Neural cell (in vitro differentiated cells): ENCODE results near the gene NEURL1. TPM values are rescaled to one million over a fixed set of nuclear protein-coding genes. Genes with fewer than 3 reads are reported as not detected.
"Not testable (repeated sequence)": the region's sequence is repeated elsewhere in the genome, so short reads cannot be mapped to it uniquely, and the experiment has no call there.

Experiments used
- H2AFZ ChIP-seq: fragments of 200-600, 300-800 bp; sonication (generic), shearing (Covaris generic); 2 replicates; pipeline ENCODE4 v1.6.0; 2014; ENCODE audit warnings: low read depth, mild to moderate bottlenecking, antibody characterized with exemption, low read length, moderate library complexity
- H3F3A ChIP-seq: fragments of 200-600 bp; shearing (Covaris generic); 2 replicates; pipeline ENCODE4 v1.6.1; 2016; ENCODE audit warnings: mild to moderate bottlenecking, moderate library complexity, mixed read lengths, antibody characterized with exemption, low read length; ENCODE audit not compliant: insufficient read depth, poor library complexity, severe bottlenecking
- H3K27ac ChIP-seq: fragments of 200-600, 300-800 bp; sonication (generic), shearing (Covaris generic); 2 replicates; pipeline ENCODE4 v1.5.1; 2014; ENCODE audit warnings: mild to moderate bottlenecking, low read length, moderate library complexity
- H3K27me3 ChIP-seq: fragments of 300-800, 200-600 bp; sonication (generic), shearing (Covaris generic); 2 replicates; pipeline ENCODE4 v1.6.0; 2014; ENCODE audit warnings: mild to moderate bottlenecking, low read depth, low read length, moderate library complexity; ENCODE audit not compliant: insufficient read depth
- H3K36me3 ChIP-seq: fragments of 300-800, 200-600 bp; sonication (generic), shearing (Covaris generic); 2 replicates; pipeline ENCODE4 v1.5.1; 2014; ENCODE audit warnings: mild to moderate bottlenecking, antibody characterized with exemption, low read length, moderate library complexity; ENCODE audit not compliant: insufficient read depth
- H3K4me2 ChIP-seq: fragments of 300-800, 200-600 bp; sonication (generic), shearing (Covaris generic); 2 replicates; pipeline ENCODE4 v1.6.0; 2014; ENCODE audit warnings: mild to moderate bottlenecking, low read length
- H3K4me3 ChIP-seq: fragments of 300-800, 200-600 bp; sonication (generic), shearing (Covaris generic); 2 replicates; pipeline ENCODE4 v1.5.1; 2014; ENCODE audit warnings: mild to moderate bottlenecking, low read length, moderate library complexity
- H3K79me2 ChIP-seq: fragments of 200-600 bp; shearing (Covaris generic); replicated peaks from 2 replicates; pipeline ENCODE4 v1.6.0; 2014; ENCODE audit warnings: mild to moderate bottlenecking, low read length, moderate library complexity; ENCODE audit not compliant: insufficient read depth
- H3K9ac ChIP-seq: fragments of 300-800, 200-600 bp; sonication (generic), shearing (Covaris generic); 2 replicates; pipeline ENCODE4 v1.6.1; 2016; ENCODE audit warnings: mild to moderate bottlenecking, low read length, mixed read lengths
- H3K9me2 ChIP-seq: fragments of 200-600 bp; shearing (Covaris generic); 2 replicates; pipeline ENCODE4 v1.6.1; 2016; ENCODE audit warnings: mild to moderate bottlenecking, low read length, mixed read lengths; ENCODE audit not compliant: insufficient read depth
- H3K9me3 ChIP-seq: fragments of 200-600, 300-800 bp; sonication (generic), shearing (Covaris generic); 2 replicates; pipeline ENCODE4 v1.6.1; 2016; ENCODE audit warnings: mild to moderate bottlenecking, mixed run types, low read length, moderate library complexity, mixed read lengths
- H4K20me1 ChIP-seq: fragments of 200-600 bp; shearing (Covaris generic); 2 replicates; pipeline ENCODE4 v1.6.1; 2016; ENCODE audit warnings: mild to moderate bottlenecking, mixed run types; ENCODE audit not compliant: insufficient read depth
- CTCF ChIP-seq: fragments of 450-650 bp; IDR thresholded peaks from 2 replicates; pipeline ENCODE4 v1.5.1; 2014; ENCODE audit warnings: antibody characterized with exemption, mild to moderate bottlenecking, moderate library complexity; ENCODE audit not compliant: poor library complexity, severe bottlenecking
- EP300 ChIP-seq: fragments of 450-650 bp; conservative IDR thresholded peaks from 2 replicates; pipeline ENCODE4 v1.6.1; 2014; ENCODE audit warnings: antibody characterized with exemption, mild to moderate bottlenecking, moderate library complexity; ENCODE audit not compliant: poor library complexity, severe bottlenecking
- EZH2 ChIP-seq: fragments of 200-600, 300-800 bp; shearing (Covaris generic), sonication (generic); IDR thresholded peaks from 2 replicates; pipeline ENCODE4 v1.6.1; 2014; ENCODE audit warnings: antibody characterized with exemption, low read length, borderline replicate concordance, mild to moderate bottlenecking; ENCODE audit not compliant: insufficient read depth, poor library complexity, severe bottlenecking
- MXI1 ChIP-seq: fragments of 450-650 bp; conservative IDR thresholded peaks from 2 replicates; pipeline ENCODE4 v1.6.1; 2014; ENCODE audit warnings: antibody characterized with exemption, mild to moderate bottlenecking; ENCODE audit not compliant: poor library complexity, severe bottlenecking
- POLR2AphosphoS5 ChIP-seq: IDR thresholded peaks from 2 replicates; pipeline ENCODE4 v1.6.1; 2012
- RAD21 ChIP-seq: fragments of 450-650 bp; conservative IDR thresholded peaks from 2 replicates; pipeline ENCODE4 v1.6.1; 2014; ENCODE audit warnings: antibody characterized with exemption, mild to moderate bottlenecking, moderate library complexity
- REST ChIP-seq: IDR thresholded peaks from 2 replicates; pipeline ENCODE4 v1.6.1; 2012; ENCODE audit warnings: borderline replicate concordance
- SMC3 ChIP-seq: fragments of 450-650 bp; conservative IDR thresholded peaks from 2 replicates; pipeline ENCODE4 v1.6.1; 2014; ENCODE audit warnings: antibody characterized with exemption, mild to moderate bottlenecking, moderate library complexity; ENCODE audit not compliant: poor library complexity
- TAF1 ChIP-seq: IDR thresholded peaks from 2 replicates; pipeline ENCODE4 v1.6.1; 2012; ENCODE audit warnings: low read depth
- polyA plus RNA-seq: library from polyadenylated mRNA; depleted of rRNA; stranded (reverse); fragments of >200 nt; gene quantifications from 2 replicates; pipeline ENCODE4 v1.2.3, GENCODE V29; 2014

Gene NEURL1
- polyA plus RNA-seq, 1 donor from 2014 or later: 12.3 TPM

DNA sequence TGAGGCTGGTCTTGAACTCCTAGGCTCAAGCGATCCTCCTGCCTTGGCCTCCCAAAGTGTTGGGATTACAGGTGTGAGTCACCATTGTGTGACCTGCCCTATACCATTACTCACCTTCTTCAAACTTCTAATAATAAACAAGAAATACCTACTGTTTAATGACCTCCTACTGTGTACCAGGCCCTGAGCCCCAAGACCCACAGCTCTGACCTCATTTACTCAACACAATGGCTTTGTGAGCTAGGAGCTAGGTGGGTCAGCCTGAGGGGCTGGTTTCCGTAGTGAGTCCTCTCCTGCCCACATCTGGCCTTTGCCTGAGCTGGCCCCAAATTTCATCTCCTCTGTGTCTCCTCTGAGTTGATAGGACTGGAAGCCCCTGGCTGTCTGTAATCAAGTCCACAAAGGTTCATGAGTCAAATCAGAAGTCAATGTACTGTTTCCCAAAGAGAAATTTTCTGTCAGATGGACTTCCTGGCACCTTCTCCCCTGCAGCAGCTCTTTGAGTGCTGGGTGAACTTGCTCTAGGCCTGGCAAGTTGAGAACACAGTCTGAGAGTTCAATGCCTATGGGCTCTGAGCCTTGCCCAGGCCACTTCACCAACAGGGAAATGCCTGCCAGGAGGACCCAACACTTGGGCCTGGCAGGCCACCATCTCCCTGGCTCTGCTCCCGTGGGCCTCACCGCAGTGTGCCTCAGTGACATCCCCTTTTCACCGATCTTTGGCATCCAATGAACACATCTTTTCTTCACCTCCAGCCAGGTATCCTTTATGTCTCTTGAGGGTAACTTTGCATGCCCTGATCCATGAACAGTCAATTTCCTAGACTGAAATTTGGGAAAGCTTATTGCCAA is 24.0 kb downstream of the NEURL1 start:
- Histone ChIP-seq H3K4me3 (no peak overlapping the region), H3K9ac (no peak overlapping the region), H3K9me2 (no peaks in the 10 kb centered on the region), H3K36me3 (no peaks in the 10 kb centered on the region), H3K79me2 (no peaks in the 10 kb centered on the region), H3K27ac (no peak overlapping the region), H3K9me3 (no peaks in the 10 kb centered on the region), H2AFZ (no peak overlapping the region), H3K4me2 (no peak overlapping the region), H3K27me3 (no peaks in the 10 kb centered on the region), H4K20me1 (no peaks in the 10 kb centered on the region), H3F3A (no peaks in the 10 kb centered on the region)
- no peak for TF ChIP-seq POLR2AphosphoS5
- TF ChIP-seq MXI1: no peak
- TF ChIP-seq EP300: no peak
- no peak for TF ChIP-seq CTCF
- TF ChIP-seq EZH2: no peak

DNA sequence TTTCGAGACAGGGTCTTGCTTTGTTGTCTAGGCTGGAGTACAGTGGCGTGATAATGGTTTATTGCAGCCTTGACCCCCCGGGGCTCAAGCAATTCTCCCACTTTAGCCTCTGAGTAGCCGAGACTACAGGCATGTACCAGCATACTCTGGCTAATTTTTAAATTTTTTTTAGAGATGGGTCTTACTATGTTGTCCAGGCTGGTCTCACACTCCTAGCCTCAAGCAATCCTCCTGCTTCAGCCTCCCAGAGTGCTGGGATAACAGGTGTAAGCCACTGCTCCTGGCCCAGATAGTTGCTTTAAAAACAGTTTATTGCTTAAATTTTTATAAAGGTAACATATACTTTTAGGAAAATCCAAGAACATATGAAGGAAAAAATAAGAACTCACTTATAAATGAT is 26.3 kb downstream of the NEURL1 start:
- Histone ChIP-seq H2AFZ (no peak overlapping the region), H3K9me3 (no peaks in the 10 kb centered on the region), H3K9ac (no peak overlapping the region), H3K4me2 (no peak overlapping the region), H3K27ac (no peak overlapping the region), H3K27me3 (no peaks in the 10 kb centered on the region), H3K36me3 (no peaks in the 10 kb centered on the region), H4K20me1 (no peaks in the 10 kb centered on the region), H3F3A (no peaks in the 10 kb centered on the region), H3K9me2 (no peaks in the 10 kb centered on the region), H3K79me2 (no peaks in the 10 kb centered on the region), H3K4me3 (no peak overlapping the region)
- TF ChIP-seq CTCF (no peak), RAD21 (no peak), EP300 (no peak), MXI1 (no peak), REST (no peak), POLR2AphosphoS5 (no peak), SMC3 (no peak), TAF1 (no peak), EZH2 (no peak)

DNA sequence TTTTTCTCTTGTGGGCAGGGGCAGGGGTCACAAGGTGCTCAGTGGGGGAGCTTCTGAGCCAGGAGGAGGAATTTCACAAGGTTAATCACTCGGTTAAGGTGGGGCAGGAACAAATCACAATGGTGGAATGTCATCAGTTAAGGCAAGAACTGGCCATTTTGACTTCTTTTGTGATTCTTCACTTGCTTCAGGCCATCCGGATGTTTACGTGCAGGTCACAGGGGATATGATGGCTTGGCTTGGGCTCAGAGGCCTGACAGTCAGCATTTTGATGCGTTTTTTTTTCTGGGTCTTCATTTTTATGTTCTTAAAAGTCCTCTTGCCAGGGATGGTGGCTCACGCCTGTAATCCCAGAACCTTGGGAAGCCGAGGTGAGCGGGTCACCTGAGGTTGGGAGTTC is 28.5 kb downstream of the NEURL1 start:
- not testable (repeated sequence) for H2AFZ ChIP-seq, H3K27me3 ChIP-seq, H3K9me2 ChIP-seq, H3K4me2 ChIP-seq, H4K20me1 ChIP-seq, H3K27ac ChIP-seq, H3K4me3 ChIP-seq, H3K36me3 ChIP-seq, H3K9ac ChIP-seq, H3K9me3 ChIP-seq, H3F3A ChIP-seq, H3K79me2 ChIP-seq
